Measurements from ENCODE around the gene MGST2. TPM values are rescaled to one million over a fixed set of nuclear protein-coding genes. Genes with fewer than 3 reads are reported as not detected.
A peak's percentile ranks its signal among the peaks of the same experiment; 100 is the strongest.

The MGST2 gene
- total RNA-seq, 6 experiments from 2014 or later = 105 to 125 (median 114) TPM

DNA sequence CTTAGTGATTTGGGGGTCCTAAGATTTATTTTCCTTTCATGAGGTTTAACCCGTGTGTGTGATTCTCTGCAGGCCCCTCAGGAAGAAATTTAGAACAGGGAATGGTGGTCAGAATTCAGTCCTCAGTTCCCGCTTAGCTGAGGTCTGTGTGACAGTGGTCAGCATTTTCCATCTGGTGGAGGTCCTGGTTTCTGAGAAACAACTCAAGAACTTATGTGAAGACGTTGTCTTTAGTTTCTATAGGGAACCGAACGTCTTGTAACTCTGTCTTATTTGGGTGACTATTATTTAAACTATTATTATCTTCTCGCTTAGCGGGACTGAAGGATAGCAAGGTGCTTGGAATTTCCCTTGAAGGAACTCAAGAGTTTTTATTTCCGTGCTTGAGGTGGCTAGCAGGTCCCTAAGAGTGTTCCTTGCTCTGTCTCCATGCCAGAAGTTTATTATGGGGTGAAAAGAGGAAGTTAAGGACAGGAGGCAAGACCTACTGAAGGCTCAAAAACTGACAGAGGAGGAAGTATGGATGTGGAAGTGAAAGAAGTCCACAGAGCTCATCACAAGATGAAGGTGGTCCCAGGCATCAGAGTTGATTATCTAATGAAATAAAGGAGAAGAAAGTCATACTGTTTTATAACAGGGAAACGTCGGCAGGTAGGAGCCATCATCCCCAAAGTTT lies 9.4 kb downstream of the MGST2 start:
- peaks cover 0 to 26% (median 9%) of the 10 kb centered on the region in 4 donors for H3K4me1 ChIP-seq
- no peak for TF ChIP-seq POLR2A (IDR thresholded peaks at IDR 0.05)
- no peak for TF ChIP-seq CTCF (IDR thresholded peaks at IDR 0.05)
- peaks cover 0 to 16% (median 5%) of the 10 kb centered on the region in 4 donors for H3K36me3 ChIP-seq
- H3K27me3 ChIP-seq = no peaks in the 10 kb centered on the region
- no peaks in the 10 kb centered on the region for H3K9me3 ChIP-seq
- intact Hi-C loops (cut with DNase I) = no loop called here
- ATAC-seq (peak; percentile 48 to 69 (median 58)), DNase-seq (no peak)
- no peak overlapping the region for H3K4me3 ChIP-seq
- H3K27ac ChIP-seq = no peak overlapping the region
- 74% methylated on average over 10 of the region's 10 CpGs for WGBS (ENCODE audit: insufficient coverage, low coverage, low lambda C conversion rate, missing lambda C conversion rate)

- intact Hi-C loops (cut with DNase I) = no loop called here
- Histone ChIP-seq H3K4me1 (peaks cover 0 to 32% (median 12%) of the 10 kb centered on the region in 4 donors), H3K4me3 (no peak overlapping the region), H3K36me3 (peaks cover 0 to 16% (median 5%) of the 10 kb centered on the region in 4 donors), H3K27me3 (no peaks in the 10 kb centered on the region), H3K9me3 (no peaks in the 10 kb centered on the region), H3K27ac (no peak overlapping the region)
- ATAC-seq (no peak), DNase-seq (no peak)
- TF ChIP-seq POLR2A (IDR thresholded peaks at IDR 0.05) (no peak), CTCF (IDR thresholded peaks at IDR 0.05) (no peak)
- WGBS (ENCODE audit: insufficient coverage, low coverage, low lambda C conversion rate, missing lambda C conversion rate) = 86% methylated on average over 9 of the region's 9 CpGs
Measured at GRCh38 chr4:139675651-139676050, 10.0 kb downstream of the MGST2 start.

DNA sequence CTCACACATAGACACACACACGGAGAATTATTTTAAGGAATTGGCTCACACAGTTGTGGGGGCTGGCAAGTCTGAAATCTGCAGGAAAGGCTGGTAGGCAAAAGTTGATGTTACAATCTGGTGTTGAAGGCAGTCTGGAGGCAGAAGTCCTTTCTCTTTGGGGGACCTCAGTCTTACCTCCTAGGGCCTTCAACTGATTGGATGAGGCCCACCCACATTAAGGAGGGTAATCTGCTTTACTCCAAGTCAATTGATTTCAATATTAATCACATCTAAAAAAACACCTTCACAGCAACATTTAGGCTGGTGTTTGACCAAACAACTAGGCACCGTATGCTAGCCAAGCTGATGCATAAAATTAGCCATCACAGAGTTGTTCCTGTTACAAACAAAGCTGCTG lies 10.7 kb downstream of the MGST2 start:
- intact Hi-C loops (cut with DNase I) = no loop called here
- WGBS (ENCODE audit: insufficient coverage, low coverage, low lambda C conversion rate, missing lambda C conversion rate) = 58% methylated on average over 2 of the region's 2 CpGs
- no peaks in the 10 kb centered on the region for H3K27me3 ChIP-seq
- no peaks in the 10 kb centered on the region for H3K9me3 ChIP-seq
- no peak overlapping the region for H3K27ac ChIP-seq
- H3K4me3 ChIP-seq = no peak overlapping the region
- H3K4me1 ChIP-seq = peaks cover 0 to 39% (median 15%) of the 10 kb centered on the region in 4 donors
- ATAC-seq (no peak), DNase-seq (no peak)
- TF ChIP-seq CTCF (IDR thresholded peaks at IDR 0.05) = no peak
- no peak for TF ChIP-seq POLR2A (IDR thresholded peaks at IDR 0.05)
- H3K36me3 ChIP-seq = peaks cover 0 to 16% (median 5%) of the 10 kb centered on the region in 4 donors

DNA sequence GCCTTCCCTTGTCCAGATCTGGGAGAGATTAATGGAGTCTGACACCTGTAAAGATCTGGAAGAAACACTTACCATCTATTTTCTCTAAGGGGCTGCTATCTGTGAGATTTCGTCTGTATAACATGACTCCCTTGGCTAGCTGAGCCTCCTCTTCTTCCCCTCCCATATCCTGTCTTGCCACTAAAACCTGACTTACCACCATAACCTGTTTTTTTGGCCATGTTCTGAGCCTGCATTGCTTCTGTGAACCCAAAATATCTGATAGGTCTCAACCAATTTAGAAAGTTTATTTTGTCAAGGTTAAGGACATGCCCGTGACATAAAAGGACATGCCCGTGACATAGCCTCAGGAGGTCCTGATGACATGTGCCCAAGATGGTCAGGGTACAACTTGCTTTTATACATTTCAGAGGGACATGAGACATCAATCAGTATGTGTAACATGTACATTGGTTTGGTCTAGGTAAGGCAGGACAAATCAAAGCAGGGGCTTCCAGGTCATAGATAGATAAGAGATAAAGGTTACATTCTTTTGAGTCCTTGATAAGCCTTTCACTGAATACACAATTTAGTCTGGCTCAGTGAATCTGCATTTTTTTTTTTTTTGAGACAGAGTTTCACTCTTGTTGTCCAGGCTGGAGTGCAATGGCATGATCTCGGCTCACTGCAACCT lies 11.4 kb downstream of the MGST2 start:
- no peaks in the 10 kb centered on the region for H3K27me3 ChIP-seq
- no peak overlapping the region for H3K4me3 ChIP-seq
- TF ChIP-seq POLR2A (IDR thresholded peaks at IDR 0.05) (no peak), CTCF (IDR thresholded peaks at IDR 0.05) (no peak)
- whole genome bisulfite sequencing (ENCODE audit: insufficient coverage, low coverage, low lambda C conversion rate, missing lambda C conversion rate) = 36% methylated on average over 4 of the region's 4 CpGs
- no peaks in the 10 kb centered on the region for H3K9me3 ChIP-seq
- DNase-seq (no peak), ATAC-seq (peak; percentile 44 to 76 (median 61))
- no peak overlapping the region for H3K27ac ChIP-seq
- peaks cover 0 to 45% (median 15%) of the 10 kb centered on the region in 4 donors for H3K4me1 ChIP-seq
- H3K36me3 ChIP-seq = peaks cover 0 to 16% (median 5%) of the 10 kb centered on the region in 4 donors
- intact Hi-C loops (cut with DNase I) = no loop called here

Measured in right lobe of liver (tissue), 6 donors.